ENCODE measurements around the gene CYB561D1.
A peak's percentile ranks its signal among the peaks of the same experiment; 100 is the strongest.
"Not testable (repeated sequence)": the region's sequence is repeated elsewhere in the genome, so short reads cannot be mapped to it uniquely, and the experiment has no call there.

CYB561D1 gene

GRCh38 chr1:109493805-109494539 lies at the start of gene CYB561D1:
CYB561D1 (plus strand) TSS chr1:109494094; CDS start chr1:109494140, 46 bp downstream.
- DNase-seq, result peak; percentile 79 to 89

GRCh38 chr1:109444346-109444745 lies 49.5 kb upstream of the CYB561D1 start:
- no peak for DNase-seq

- not testable (repeated sequence) for DNase-seq
Measured at GRCh38 chr1:109445949-109446695, 47.8 kb upstream of the CYB561D1 start.

- DNase-seq, result no peak
Measured at GRCh38 chr1:109447524-109447923, 46.4 kb upstream of the CYB561D1 start.

GRCh38 chr1:109454497-109455133 lies 39.3 kb upstream of the CYB561D1 start:
- DNase-seq, result no peak

GRCh38 chr1:109457819-109458218 lies 36.1 kb upstream of the CYB561D1 start:
- DNase-seq, result no peak

- DNase-seq, result no peak
Measured at GRCh38 chr1:109466125-109466451, 27.8 kb upstream of the CYB561D1 start.

- DNase-seq, result peak in 1 of 2 experiments; percentile 10
Measured at GRCh38 chr1:109466452-109467300, 27.2 kb upstream of the CYB561D1 start, which contains the start of gene SYPL2. SYPL2 (plus strand) TSS chr1:109466546; CDS start chr1:109466844, 298 bp downstream.

- DNase-seq, result no peak
Measured at GRCh38 chr1:109467301-109467777, 26.6 kb upstream of the CYB561D1 start.

- DNase-seq, result no peak
Measured at GRCh38 chr1:109468061-109468460, 25.8 kb upstream of the CYB561D1 start.

- no peak for DNase-seq
Measured at GRCh38 chr1:109468903-109469302, 25.0 kb upstream of the CYB561D1 start.

- no peak for DNase-seq
Measured at GRCh38 chr1:109470245-109470644, 23.6 kb upstream of the CYB561D1 start.

- no peak for DNase-seq
Measured at GRCh38 chr1:109472779-109473178, 21.1 kb upstream of the CYB561D1 start.

- DNase-seq, result not testable (repeated sequence)
Measured at GRCh38 chr1:109473284-109474057, 20.4 kb upstream of the CYB561D1 start.

GRCh38 chr1:109474697-109475096 lies 19.2 kb upstream of the CYB561D1 start:
- no peak for DNase-seq

- DNase-seq, result no peak
Measured at GRCh38 chr1:109475261-109475660, 18.6 kb upstream of the CYB561D1 start.

- DNase-seq, result no peak
Measured at GRCh38 chr1:109476825-109477224, 17.1 kb upstream of the CYB561D1 start.

GRCh38 chr1:109477821-109478220 lies 16.1 kb upstream of the CYB561D1 start:
- peak in 1 of 2 experiments; percentile 13 for DNase-seq

- no peak for DNase-seq
Measured at GRCh38 chr1:109478806-109479205, 15.1 kb upstream of the CYB561D1 start.

GRCh38 chr1:109479311-109479710 lies 14.6 kb upstream of the CYB561D1 start:
- DNase-seq, result no peak

GRCh38 chr1:109479901-109480300 lies 14.0 kb upstream of the CYB561D1 start:
- no peak for DNase-seq

- DNase-seq, result no peak
Measured at GRCh38 chr1:109481646-109482045, 12.2 kb upstream of the CYB561D1 start.

All from NCI-H1930 (cell line).